WTC11 (cell line): ENCODE measurements around the gene WBP4.

ENCODE experiments used
- SMAD3 ChIP-seq: sonication (generic); formaldehyde crosslinking; IDR thresholded peaks from 2 replicates; pipeline ENCODE4 v1.8.0; 2022; ENCODE audit warnings: missing genetic modification reagents, mild to moderate bottlenecking, borderline replicate concordance
- TF ChIP-seq, protein P1 (sequence below): fragments of 200-600 bp; IDR thresholded peaks from 2 replicates; pipeline ENCODE4 v1.8.0; 2022; ENCODE audit warnings: antibody characterized with exemption

DNA sequence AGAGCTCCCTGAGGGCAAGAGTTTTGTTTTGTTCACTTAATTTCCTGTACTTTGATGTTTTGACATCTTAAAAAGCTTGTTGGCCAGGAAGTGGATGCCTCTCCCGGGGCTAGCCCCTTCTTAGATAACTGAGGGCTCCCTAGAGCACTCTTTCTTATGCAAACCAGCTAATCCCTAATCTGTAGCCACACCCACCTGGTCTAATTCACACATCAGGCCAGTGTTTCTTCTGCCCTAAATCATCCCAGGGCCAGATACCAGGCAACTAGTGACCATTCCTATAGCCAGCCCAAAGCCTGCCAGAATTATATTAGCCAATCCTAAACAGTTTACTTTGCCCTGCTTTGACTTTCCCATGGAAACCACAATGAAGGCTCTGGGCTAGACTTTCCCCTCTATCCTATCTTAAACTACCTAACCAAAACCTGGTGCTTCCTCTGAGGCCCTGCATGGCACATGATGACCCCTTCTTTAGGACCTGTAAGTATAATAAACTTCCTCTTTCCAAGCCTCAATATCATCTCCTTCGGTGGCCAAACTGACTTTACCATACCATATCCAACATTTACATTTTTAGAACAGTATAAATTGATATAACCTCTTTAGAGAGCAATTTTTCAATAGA is 24.8 kb downstream of the WBP4 start:
- TF ChIP-seq, protein P1, sequence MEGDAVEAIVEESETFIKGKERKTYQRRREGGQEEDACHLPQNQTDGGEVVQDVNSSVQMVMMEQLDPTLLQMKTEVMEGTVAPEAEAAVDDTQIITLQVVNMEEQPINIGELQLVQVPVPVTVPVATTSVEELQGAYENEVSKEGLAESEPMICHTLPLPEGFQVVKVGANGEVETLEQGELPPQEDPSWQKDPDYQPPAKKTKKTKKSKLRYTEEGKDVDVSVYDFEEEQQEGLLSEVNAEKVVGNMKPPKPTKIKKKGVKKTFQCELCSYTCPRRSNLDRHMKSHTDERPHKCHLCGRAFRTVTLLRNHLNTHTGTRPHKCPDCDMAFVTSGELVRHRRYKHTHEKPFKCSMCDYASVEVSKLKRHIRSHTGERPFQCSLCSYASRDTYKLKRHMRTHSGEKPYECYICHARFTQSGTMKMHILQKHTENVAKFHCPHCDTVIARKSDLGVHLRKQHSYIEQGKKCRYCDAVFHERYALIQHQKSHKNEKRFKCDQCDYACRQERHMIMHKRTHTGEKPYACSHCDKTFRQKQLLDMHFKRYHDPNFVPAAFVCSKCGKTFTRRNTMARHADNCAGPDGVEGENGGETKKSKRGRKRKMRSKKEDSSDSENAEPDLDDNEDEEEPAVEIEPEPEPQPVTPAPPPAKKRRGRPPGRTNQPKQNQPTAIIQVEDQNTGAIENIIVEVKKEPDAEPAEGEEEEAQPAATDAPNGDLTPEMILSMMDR = no peak
- TF ChIP-seq SMAD3 (CRISPR knock-in tag) = no peak
